T-helper 1 cell treated with Interleukin-12 subunit alpha and Interleukin-12 subunit beta and Interleukin-4 antibody, amounts not matched to agents 30 ng/mL and 1 ng/mL, for 36 hours (primary cell): ENCODE measurements around the gene PIM2. TPM values are rescaled to one million over a fixed set of nuclear protein-coding genes. Genes with fewer than 3 reads are reported as not detected.

ENCODE experiments used
- intact Hi-C: fragments of 100-400 bp; cut with micrococcal nuclease; formaldehyde crosslinking; loops from one replicate; pipeline ENCODE4 v1.15.1; 2024
- total RNA-seq: library from RNA; stranded (reverse); gene quantifications from 2 replicates; pipeline ENCODE4 v1.2.3, GENCODE V29; 2022

Gene PIM2
- total RNA-seq, 1 donor from 2014 or later = 350 TPM

- intact Hi-C loops = loop anchor here (1.0 to 5.0 kb wide), 7 partner anchors 8 to 415 kb away; partner anchors contain the start of genes EBP, HDAC6, PIM2 and PQBP1
Observed at GRCh38 chrX:48937054-48937907, 18.5 kb upstream of the PIM2 start.

- intact Hi-C loops = loop anchor here (1.0 to 5.0 kb wide), 7 partner anchors 9 to 414 kb away; partner anchors contain the start of genes EBP, HDAC6, PIM2 and PQBP1
Observed at GRCh38 chrX:48936429-48937053, 17.7 kb upstream of the PIM2 start.

GRCh38 chrX:48935301-48935670 lies 16.5 kb upstream of the PIM2 start:
- intact Hi-C loops = loop anchor here (5.0 kb wide), 1 partner anchor 413 kb away; the partner anchor contains the start of gene EBP

GRCh38 chrX:48934581-48935300 lies 15.9 kb upstream of the PIM2 start:
- intact Hi-C loops = loop anchor here (5.0 kb wide), 1 partner anchor 412 kb away; the partner anchor contains the start of gene EBP

- intact Hi-C loops = no loop called here
Observed at GRCh38 chrX:48933757-48934156, 14.9 kb upstream of the PIM2 start.

- intact Hi-C loops = no loop called here
Observed at GRCh38 chrX:48927736-48928382, 9.0 kb upstream of the PIM2 start.

GRCh38 chrX:48927123-48927522 lies 8.3 kb upstream of the PIM2 start:
- intact Hi-C loops = no loop called here

GRCh38 chrX:48924270-48924669 lies 5.4 kb upstream of the PIM2 start:
- intact Hi-C loops = no loop called here

GRCh38 chrX:48923771-48924170 lies 4.9 kb upstream of the PIM2 start:
- intact Hi-C loops = no loop called here

- intact Hi-C loops = no loop called here
Observed at GRCh38 chrX:48920718-48921104, 1.9 kb upstream of the PIM2 start.

GRCh38 chrX:48919947-48920717 lies 1.3 kb upstream of the PIM2 start:
- intact Hi-C loops = loop anchor here (1.0 to 5.0 kb wide), 10 partner anchors 9 to 398 kb away; partner anchors contain the start of genes EBP, PPP1R3F, SLC35A2 and SUV39H1

GRCh38 chrX:48919360-48919841 lies 577 bp upstream of the PIM2 start:
- intact Hi-C loops = loop anchor here (1.0 to 5.0 kb wide), 10 partner anchors 8 to 397 kb away; partner anchors contain the start of genes EBP, PPP1R3F, SLC35A2 and SUV39H1

- intact Hi-C loops = loop anchor here (2.0 to 5.0 kb wide), 5 partner anchors 221 to 396 kb away; partner anchors contain the start of genes EBP, PPP1R3F and SUV39H1
Observed at GRCh38 chrX:48918301-48918642, 552 bp downstream of the PIM2 start.

- intact Hi-C loops = loop anchor here (1.0 to 5.0 kb wide), 14 partner anchors 20 to 395 kb away; partner anchors contain the start of genes EBP, GRIPAP1, HDAC6 and PPP1R3F
Observed at GRCh38 chrX:48917139-48918001, 1.5 kb downstream of the PIM2 start.

GRCh38 chrX:48914593-48915493 lies 4.0 kb downstream of the PIM2 start:
- intact Hi-C loops = loop anchor here (5.0 kb wide), 4 partner anchors 218 to 393 kb away; partner anchors contain the start of genes EBP, PPP1R3F and SUV39H1

GRCh38 chrX:48913605-48914366 lies 5.0 kb downstream of the PIM2 start:
- intact Hi-C loops = no loop called here
